ENCODE data around the gene ATP5F1D. TPM values are rescaled to one million over a fixed set of nuclear protein-coding genes. Genes with fewer than 3 reads are reported as not detected.

ATP5F1D gene
- total and polyA plus RNA-seq, 12 donors = 491 to 2,879 (median 562) TPM

GRCh38 chr19:1240925-1241324 lies 626 bp upstream of the ATP5F1D start:
- ATAC-seq = no peak
- Histone ChIP-seq H3K27me3 (peaks cover 0 to 22% (median 0%) of the 10 kb centered on the region in 7 donors), H3K4me1 (peaks cover 38 to 78% (median 70%) of the 10 kb centered on the region in 9 donors), H3K36me3 (peaks cover 0 to 8% (median 0%) of the 10 kb centered on the region in 9 donors), H3K9me3 (no peaks in the 10 kb centered on the region), H3K4me3 (peak overlapping the region in 9 of 10 donors; percentile 75 to 93 (median 88)), H3K27ac (peak overlapping the region in 9 of 10 donors; percentile 95 to 100 (median 100))
- no peak for DNase-seq
- WGBS, 2 donors = 61 to 64% methylated on average over 15 of the region's 15 CpGs
- no peak for TF ChIP-seq CTCF (IDR thresholded peaks at IDR 0.05)
- intact Hi-C loops (cut with DNase I) = loop anchor here in 5 of 10 donors (1.0 to 10.0 kb wide), 5 partner anchors 20 to 316 kb away; partner anchors contain the start of genes ARID3A (in 2 of the 5) and GPX4 (in 1 of the 5)

GRCh38 chr19:1243768-1244692 lies 2.5 kb downstream of the ATP5F1D start:
- peaks cover 44 to 85% (median 80%) of the 10 kb centered on the region in 9 donors for H3K4me1 ChIP-seq
- peak; percentile 94 to 98 (median 96) for TF ChIP-seq CTCF (IDR thresholded peaks at IDR 0.05)
- peaks cover 0 to 8% (median 0%) of the 10 kb centered on the region in 9 donors for H3K36me3 ChIP-seq
- H3K9me3 ChIP-seq = no peaks in the 10 kb centered on the region
- DNase-seq = peak; percentile 89 to 90
- H3K27ac ChIP-seq = peak overlapping the region; percentile 85 to 100 (median 100)
- intact Hi-C loops (cut with DNase I) = loop anchor here in 8 of 10 donors (1.0 to 10.0 kb wide), 6 partner anchors 22 to 319 kb away; partner anchors contain the start of genes ARID3A (in 2 of the 8) and GPX4 (in 1 of the 8)
- H3K4me3 ChIP-seq = peak overlapping the region in 7 of 10 donors; percentile 75 to 92 (median 88)
- peak; percentile 25 to 59 (median 50) for ATAC-seq
- WGBS, 2 donors = 30 to 31% methylated on average over 33 of the region's 33 CpGs
- no peaks in the 10 kb centered on the region for H3K27me3 ChIP-seq

GRCh38 chr19:1244693-1245451 lies 3.3 kb downstream of the ATP5F1D start:
- Histone ChIP-seq H3K4me1 (peaks cover 42 to 79% (median 75%) of the 10 kb centered on the region in 9 donors), H3K27ac (peak overlapping the region; percentile 85 to 100 (median 100)), H3K27me3 (no peaks in the 10 kb centered on the region), H3K36me3 (peaks cover 0 to 10% (median 0%) of the 10 kb centered on the region in 9 donors), H3K9me3 (no peaks in the 10 kb centered on the region), H3K4me3 (peak overlapping the region in 8 of 10 donors; percentile 0 to 90 (median 60))
- no peak for TF ChIP-seq CTCF (IDR thresholded peaks at IDR 0.05)
- 16 to 19% methylated on average over 30 to 31 of the region's 31 CpGs for WGBS, 2 donors
- peak; percentile 76 to 87 for DNase-seq
- intact Hi-C loops (cut with DNase I) = loop anchor here in 7 of 10 donors (1.0 to 10.0 kb wide), 6 partner anchors 21 to 320 kb away; partner anchors contain the start of genes ARID3A (in 2 of the 7) and GPX4 (in 1 of the 7)
- peak; percentile 1 to 63 (median 18) for ATAC-seq
